ENCODE measurements around the gene FBXO7. TPM values are rescaled to one million over a fixed set of nuclear protein-coding genes. Genes with fewer than 3 reads are reported as not detected.

FBXO7 gene
- total and polyA plus RNA-seq, 11 donors = 19.1 to 63.0 (median 42.5) TPM

- Histone ChIP-seq H3K4me1 (no peaks in the 10 kb centered on the region), H3K4me3 (no peak overlapping the region), H3K27me3 (no peaks in the 10 kb centered on the region), H3K27ac (no peak overlapping the region), H3K9me3 (no peaks in the 10 kb centered on the region), H3K36me3 (peaks cover 0 to 3% (median 0%) of the 10 kb centered on the region in 9 donors)
- DNase-seq (no peak), ATAC-seq (no peak)
- WGBS, 4 donors = 96 to 97% (median 96%) methylated on average over 8 of the region's 8 CpGs
- intact Hi-C loops (cut with DNase I) = no loop called here
- TF ChIP-seq CTCF (IDR thresholded peaks at IDR 0.05) (no peak), POLR2A (IDR thresholded peaks at IDR 0.05) (no peak)
These were observed 37.8 kb downstream of the FBXO7 start for GRCh38 chr22:32512267-32512982.

GRCh38 chr22:32515084-32515483 lies 40.5 kb downstream of the FBXO7 start:
- no peak for TF ChIP-seq CTCF (IDR thresholded peaks at IDR 0.05)
- TF ChIP-seq POLR2A (IDR thresholded peaks at IDR 0.05) = no peak
- Histone ChIP-seq H3K4me1 (no peaks in the 10 kb centered on the region), H3K9me3 (peaks cover 0 to 4% (median 0%) of the 10 kb centered on the region in 12 donors), H3K27me3 (no peaks in the 10 kb centered on the region), H3K36me3 (peaks cover 0 to 3% (median 0%) of the 10 kb centered on the region in 9 donors), H3K27ac (no peak overlapping the region), H3K4me3 (no peak overlapping the region)
- ATAC-seq (no peak), DNase-seq (no peak)
- WGBS, 4 donors = 81 to 89% (median 87%) methylated on average over 2 of the region's 2 CpGs
- intact Hi-C loops (cut with DNase I) = no loop called here

- Histone ChIP-seq H3K9me3 (peaks cover 0 to 4% (median 0%) of the 10 kb centered on the region in 12 donors), H3K4me1 (peaks cover 0 to 2% (median 0%) of the 10 kb centered on the region in 12 donors), H3K27ac (no peak overlapping the region), H3K4me3 (no peak overlapping the region), H3K36me3 (no peaks in the 10 kb centered on the region), H3K27me3 (no peaks in the 10 kb centered on the region)
- TF ChIP-seq CTCF (IDR thresholded peaks at IDR 0.05) = no peak
- no peak for TF ChIP-seq POLR2A (IDR thresholded peaks at IDR 0.05)
- WGBS, 4 donors = 93 to 98% (median 96%) methylated on average over 3 of the region's 3 CpGs
- DNase-seq (no peak), ATAC-seq (no peak)
- intact Hi-C loops (cut with DNase I) = no loop called here
These were observed 42.9 kb downstream of the FBXO7 start for GRCh38 chr22:32517488-32517887.

- TF ChIP-seq CTCF (IDR thresholded peaks at IDR 0.05) (no peak), POLR2A (IDR thresholded peaks at IDR 0.05) (no peak)
- Histone ChIP-seq H3K27me3 (no peaks in the 10 kb centered on the region), H3K36me3 (no peaks in the 10 kb centered on the region), H3K4me1 (peaks cover 0 to 2% (median 0%) of the 10 kb centered on the region in 12 donors), H3K4me3 (no peak overlapping the region), H3K9me3 (peaks cover 0 to 4% (median 0%) of the 10 kb centered on the region in 12 donors), H3K27ac (no peak overlapping the region)
- DNase-seq (no peak), ATAC-seq (peak in 1 of 4 donors; percentile 27)
- 92 to 98% (median 96%) methylated on average over 8 of the region's 8 CpGs for WGBS, 4 donors
- intact Hi-C loops (cut with DNase I) = no loop called here
These were observed 43.3 kb downstream of the FBXO7 start for GRCh38 chr22:32517921-32518320.

All from heart left ventricle (tissue), 16 donors.